ENCODE measurements around the gene MAPT.

Gene MAPT

DNA sequence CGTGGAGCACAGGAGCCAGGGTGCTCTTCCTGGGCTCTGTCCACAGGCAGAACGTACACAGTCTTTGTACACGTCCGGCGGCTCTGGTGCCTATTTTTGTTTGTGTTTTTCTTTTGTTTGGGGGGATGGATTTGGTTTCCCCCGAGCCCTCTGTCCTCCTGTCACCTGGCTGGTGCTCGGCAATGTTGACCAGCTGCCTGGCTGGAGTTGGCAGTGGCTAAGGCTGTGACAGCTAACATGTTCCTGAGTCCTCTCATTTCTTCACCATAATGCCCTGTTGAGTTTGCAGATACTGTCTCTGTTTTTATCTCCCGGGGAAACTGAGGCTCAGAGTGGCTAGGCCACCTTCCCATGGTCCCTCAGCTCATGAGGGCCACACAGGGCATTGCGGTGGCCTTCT, 25.7 kb downstream of the MAPT start:
- H3K4me3 ChIP-seq (replicated peaks in 1 of 2; ENCODE audit: low read depth in 2 of 2, low read length in 2 of 2), result no peak overlapping the region
- no peak for TF ChIP-seq CTCF (IDR thresholded peaks at IDR 0.05; ENCODE audit: low read depth, low read length)
- DNase-seq (ENCODE audit: low read depth in 2 of 2), result no peak

- TF ChIP-seq CTCF (IDR thresholded peaks at IDR 0.05; ENCODE audit: low read depth, low read length), result no peak
- H3K4me3 ChIP-seq (replicated peaks in 1 of 2; ENCODE audit: low read depth in 2 of 2, low read length in 2 of 2), result no peak overlapping the region
- peak; percentile 46 to 60 for DNase-seq (ENCODE audit: low read depth in 2 of 2)
These were observed 29.3 kb downstream of the MAPT start for GRCh38 chr17:45923511-45924268.

DNA sequence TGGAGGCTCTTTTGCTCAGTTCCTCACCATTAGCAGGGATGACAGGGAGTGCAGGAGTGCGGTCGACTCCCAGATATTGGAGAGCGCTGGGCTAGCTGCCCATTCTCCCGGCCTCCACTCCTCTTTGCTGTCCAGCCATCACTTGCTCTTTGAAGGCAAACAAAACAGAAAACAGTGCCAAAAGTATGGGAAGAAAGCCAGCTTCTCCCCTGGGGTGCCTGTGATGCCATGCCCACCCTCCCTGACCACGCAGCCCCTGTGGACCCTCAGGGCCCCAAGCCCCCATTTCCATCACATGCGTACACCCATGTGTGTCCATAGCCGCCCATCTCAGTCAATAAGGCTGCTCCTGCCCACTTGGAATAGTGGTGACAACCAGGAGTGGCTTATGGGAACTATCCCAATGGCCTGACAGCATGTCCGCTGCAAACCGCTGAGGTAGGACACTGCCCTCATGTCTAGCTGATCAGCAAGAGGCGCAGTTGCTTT, 30.0 kb downstream of the MAPT start:
- no peak overlapping the region for H3K4me3 ChIP-seq (replicated peaks in 1 of 2; ENCODE audit: low read depth in 2 of 2, low read length in 2 of 2)
- DNase-seq (ENCODE audit: low read depth in 2 of 2), result no peak
- no peak for TF ChIP-seq CTCF (IDR thresholded peaks at IDR 0.05; ENCODE audit: low read depth, low read length)

DNA sequence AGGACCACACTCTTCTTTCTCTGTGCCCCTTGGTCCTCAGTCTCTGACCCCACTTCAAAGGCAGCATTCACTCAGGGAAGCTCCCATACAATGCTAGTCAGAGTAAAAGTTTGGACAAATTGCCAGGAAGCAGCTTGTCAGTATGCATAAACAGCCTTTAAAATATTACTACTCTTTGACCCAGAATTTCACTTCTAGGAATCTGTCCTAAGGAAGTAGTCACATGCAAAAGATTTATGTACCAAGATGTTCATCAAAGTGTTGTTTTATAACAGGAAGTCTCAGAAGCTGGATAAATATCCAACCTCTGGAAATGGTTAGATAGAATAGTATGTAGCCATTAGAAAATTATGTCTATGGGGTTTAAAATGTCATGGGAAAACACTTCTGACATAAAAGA, 31.0 kb downstream of the MAPT start:
- DNase-seq (ENCODE audit: low read depth in 2 of 2), result no peak
- no peak overlapping the region for H3K4me3 ChIP-seq (replicated peaks in 1 of 2; ENCODE audit: low read depth in 2 of 2, low read length in 2 of 2)
- TF ChIP-seq CTCF (IDR thresholded peaks at IDR 0.05; ENCODE audit: low read depth, low read length), result no peak

- TF ChIP-seq CTCF (IDR thresholded peaks at IDR 0.05; ENCODE audit: low read depth, low read length), result no peak
- DNase-seq (ENCODE audit: low read depth in 2 of 2), result no peak
- no peak overlapping the region for H3K4me3 ChIP-seq (replicated peaks in 1 of 2; ENCODE audit: low read depth in 2 of 2, low read length in 2 of 2)
These were observed 32.9 kb downstream of the MAPT start for GRCh38 chr17:45927247-45927646.

- no peak for DNase-seq (ENCODE audit: low read depth in 2 of 2)
- H3K4me3 ChIP-seq (replicated peaks in 1 of 2; ENCODE audit: low read depth in 2 of 2, low read length in 2 of 2), result no peak overlapping the region
- no peak for TF ChIP-seq CTCF (IDR thresholded peaks at IDR 0.05; ENCODE audit: low read depth, low read length)
These were observed 35.0 kb downstream of the MAPT start for GRCh38 chr17:45929344-45929743.
